IPS-11a (cell line): ENCODE results near the gene FAM3A.

Experiments
- H3K4me3 ChIP-seq: one replicate; pipeline ENCODE4 v1.5.1; 2013; ENCODE audit warnings: low read depth, low read length, control low read depth

The FAM3A gene

GRCh38 chrX:154462396-154462795, 53.6 kb downstream of the FAM3A start:
- no peak overlapping the region for H3K4me3 ChIP-seq

- H3K4me3 ChIP-seq, result no peak overlapping the region
Observed at GRCh38 chrX:154460326-154460725, 55.7 kb downstream of the FAM3A start.

- no peak overlapping the region for H3K4me3 ChIP-seq
Observed at GRCh38 chrX:154459832-154460231, 56.2 kb downstream of the FAM3A start.

- H3K4me3 ChIP-seq, result peak overlapping the region; percentile 37
Observed at GRCh38 chrX:154458954-154459778, 56.9 kb downstream of the FAM3A start.

- H3K4me3 ChIP-seq, result peak within 1 kb of the TSS; percentile 37
Observed at GRCh38 chrX:154458116-154458953, 57.7 kb downstream of the FAM3A start, which contains the start of gene PLXNA3. PLXNA3 (plus strand) TSS chrX:154458281; CDS start chrX:154460184, 1,903 bp downstream.

- H3K4me3 ChIP-seq, result no peak overlapping the region
Observed at GRCh38 chrX:154457491-154458115, 58.4 kb downstream of the FAM3A start.
